H1 (cell line): ENCODE results near the gene DHPS. TPM values are rescaled to one million over a fixed set of nuclear protein-coding genes. Genes with fewer than 3 reads are reported as not detected.
A peak's percentile ranks its signal among the peaks of the same experiment; 100 is the strongest.

Experiments used
- CTCF ChIA-PET: fragments of 300-600 bp; sonication (Branson Sonifier 250); formaldehyde crosslinking; loops from one replicate; lab custom pipeline; 2021; ENCODE audit not compliant: partially characterized antibody; lab: Charles Lee
- POLR2A ChIA-PET: fragments of 300-600 bp; sonication (Branson Sonifier 250); formaldehyde crosslinking; loops from one replicate; lab custom pipeline; 2021; ENCODE audit warnings: inconsistent platforms; ENCODE audit not compliant: partially characterized antibody; lab: Charles Lee
- DNase-seq, 2 experiments: peaks; one replicate each; pipeline versions ENCODE4 v3.0.0 to v3.0.0-alpha.2; 2010 to 2022; ENCODE audit warnings: low spot score in 2 of 2, low read depth in 1 of 2, mixed read lengths in 1 of 2
- FAIRE-seq: peaks from 2 replicates; lab custom pipeline; 2011; peaks lifted over from hg19 to GRCh38; lab: Jason Lieb, UNC
- H2AFZ ChIP-seq: 2 replicates; pipeline ENCODE4 v1.8.1; 2012; ENCODE audit warnings: low read length, inconsistent platforms
- H2AK5ac ChIP-seq: 2 replicates; pipeline ENCODE4 v1.6.1; 2013; ENCODE audit warnings: low read depth, low read length
- H2BK120ac ChIP-seq: replicated peaks from 2 replicates; pipeline ENCODE3; 2013; ENCODE audit warnings: low read depth, low read length, inconsistent platforms
- H2BK12ac ChIP-seq: 2 replicates; pipeline ENCODE4 v1.6.1; 2013; ENCODE audit warnings: low read depth, low read length
- H2BK15ac ChIP-seq: 2 replicates; pipeline ENCODE4 v1.6.1; 2013; ENCODE audit warnings: low read length
- H2BK20ac ChIP-seq: 2 replicates; pipeline ENCODE4 v1.6.1; 2013; ENCODE audit warnings: low read length
- H2BK5ac ChIP-seq: 2 replicates; pipeline ENCODE4 v1.6.1; 2013; ENCODE audit warnings: low read depth, low read length
- H3K14ac ChIP-seq: 2 replicates; pipeline ENCODE4 v1.6.1; 2013; ENCODE audit warnings: inconsistent platforms; ENCODE audit not compliant: insufficient read length
- H3K18ac ChIP-seq: 2 replicates; pipeline ENCODE4 v1.6.1; 2013; ENCODE audit warnings: low read length; ENCODE audit errors: extremely low read depth
- H3K23ac ChIP-seq: 2 replicates; pipeline ENCODE4 v1.6.1; 2013; ENCODE audit warnings: inconsistent platforms; ENCODE audit not compliant: insufficient read length
- H3K23me2 ChIP-seq: 2 replicates; pipeline ENCODE4 v1.6.1; 2013; ENCODE audit warnings: low read depth, low read length
- H3K27ac ChIP-seq: 2 replicates; pipeline ENCODE4 v1.6.1; 2011; ENCODE audit warnings: low read depth, low read length, inconsistent platforms
- H3K27me3 ChIP-seq, 4 experiments: replicated peaks in 1 of 4; 1 replicate in 1 of 4; 2 replicates in 3 of 4; pipeline versions ENCODE4 v1.6.1 to v1.8.1; 2011 to 2013; ENCODE audit warnings: low read length in 3 of 4, mild to moderate bottlenecking in 3 of 4, inconsistent platforms in 2 of 4, mixed read lengths in 2 of 4, moderate library complexity in 1 of 4; ENCODE audit not compliant: control insufficient read depth in 3 of 4, insufficient read depth in 3 of 4; ENCODE audit errors: extremely low read depth in 1 of 4
- H3K36me3 ChIP-seq, 4 experiments: 2 replicates each; pipeline versions ENCODE4 v1.6.1 to v1.8.1; 2011 to 2013; ENCODE audit warnings: mild to moderate bottlenecking in 4 of 4, low read length in 3 of 4, moderate library complexity in 2 of 4, control low read depth in 1 of 4, inconsistent platforms in 1 of 4; ENCODE audit not compliant: insufficient read depth in 4 of 4, control insufficient read depth in 2 of 4
- H3K4ac ChIP-seq: replicated peaks from 2 replicates; pipeline ENCODE3; 2013; ENCODE audit warnings: low read length, low read depth, mixed read lengths, inconsistent platforms; ENCODE audit not compliant: insufficient read length
- H3K4me1 ChIP-seq, 4 experiments: replicated peaks in 1 of 4; 1 replicate in 1 of 4; 2 replicates in 3 of 4; pipeline versions ENCODE4 v1.6.1 to v1.8.1; 2011 to 2013; ENCODE audit warnings: low read length in 3 of 4, inconsistent platforms in 2 of 4, mixed read lengths in 1 of 4; ENCODE audit not compliant: insufficient read depth in 4 of 4, control insufficient read depth in 3 of 4
- H3K4me2 ChIP-seq, 2 experiments: 2 replicates each; pipeline versions ENCODE4 v1.6.1 to v1.8.1; 2011 to 2013; ENCODE audit warnings: low read depth in 2 of 2, low read length in 2 of 2, control low read depth in 1 of 2, inconsistent platforms in 1 of 2, mild to moderate bottlenecking in 1 of 2; ENCODE audit not compliant: insufficient read depth in 1 of 2
- H3K4me3 ChIP-seq, 4 experiments: fragments of 200-600, 300-600 bp in 1 of 4; sonication (generic), shearing (Covaris generic), sonication (Bioruptor Twin) in 1 of 4; 2 replicates each; pipeline versions ENCODE4 v1.5.1 to v1.8.1; 2011 to 2016; ENCODE audit warnings: low read length in 4 of 4, low read depth in 3 of 4, control low read depth in 2 of 4, inconsistent platforms in 2 of 4, mild to moderate bottlenecking in 2 of 4, mixed read lengths in 1 of 4, moderate library complexity in 1 of 4; ENCODE audit not compliant: insufficient read depth in 2 of 4; ENCODE audit errors: extremely low read depth in 1 of 4
- H3K56ac ChIP-seq: replicated peaks from 2 replicates; pipeline ENCODE3; 2013; ENCODE audit warnings: low read depth, mild to moderate bottlenecking, mixed read lengths, low read length, inconsistent platforms; ENCODE audit not compliant: insufficient read length
- H3K79me1 ChIP-seq: 2 replicates; pipeline ENCODE4 v1.6.1; 2013; ENCODE audit warnings: low read depth, low read length, control low read depth
- H3K79me2 ChIP-seq, 2 experiments: 2 replicates each; pipeline versions ENCODE4 v1.6.1 to v1.8.1; 2012 to 2013; ENCODE audit warnings: low read length in 2 of 2, mild to moderate bottlenecking in 2 of 2, inconsistent platforms in 1 of 2; ENCODE audit not compliant: insufficient read depth in 2 of 2, control insufficient read depth in 1 of 2
- H3K9ac ChIP-seq, 4 experiments: replicated peaks in 1 of 4; 1 replicate in 1 of 4; 2 replicates in 3 of 4; pipeline versions ENCODE4 v1.6.1 to v1.8.1; 2011 to 2013; ENCODE audit warnings: low read depth in 3 of 4, low read length in 3 of 4, control low read depth in 2 of 4, mild to moderate bottlenecking in 2 of 4, moderate library complexity in 2 of 4, inconsistent platforms in 1 of 4; ENCODE audit errors: extremely low read depth in 1 of 4
- H3K9me3 ChIP-seq, 2 experiments: 2 replicates each; pipeline versions ENCODE4 v1.6.1 to v1.8.1; 2012 to 2013; ENCODE audit warnings: mild to moderate bottlenecking in 2 of 2, moderate library complexity in 2 of 2, control low read depth in 1 of 2, inconsistent platforms in 1 of 2, low read depth in 1 of 2, low read length in 1 of 2, mixed read lengths in 1 of 2; ENCODE audit not compliant: insufficient read depth in 2 of 2
- H4K20me1 ChIP-seq, 2 experiments: replicated peaks in 1 of 2; 2 replicates each; pipeline versions ENCODE3 to v1.8.1; 2011 to 2013; ENCODE audit warnings: inconsistent platforms in 2 of 2, low read length in 2 of 2, mild to moderate bottlenecking in 1 of 2; ENCODE audit not compliant: insufficient read depth in 2 of 2, control insufficient read depth in 1 of 2
- H4K5ac ChIP-seq: 2 replicates; pipeline ENCODE4 v1.6.1; 2013; ENCODE audit warnings: low read length, low read depth, mixed read lengths, inconsistent platforms; ENCODE audit not compliant: insufficient read length
- H4K8ac ChIP-seq: 2 replicates; pipeline ENCODE4 v1.8.0; 2013; ENCODE audit warnings: mild to moderate bottlenecking, moderate library complexity, low read length, inconsistent platforms; ENCODE audit not compliant: insufficient read depth; ENCODE audit errors: extremely low read depth
- H4K91ac ChIP-seq: replicated peaks from 2 replicates; pipeline ENCODE3; 2013; ENCODE audit warnings: low read length, mixed read lengths, inconsistent platforms; ENCODE audit not compliant: insufficient read length
- JUN ChIP-seq: IDR thresholded peaks from 2 replicates; pipeline ENCODE4 v1.6.1; 2011; ENCODE audit warnings: low read depth, mild to moderate bottlenecking, improper control_type of control experiment, low read length
- WGBS, 2 experiments: shearing (Covaris generic) in 1 of 2; methylation state at CpG; one replicate each; pipeline versions ENCODE4 v1.1.6 to v1.1.7; 2013 to 2015; ENCODE audit warnings: low lambda C conversion rate in 2 of 2, mixed read lengths in 2 of 2, inconsistent platforms in 1 of 2, low coverage in 1 of 2, missing lambda C conversion rate in 1 of 2; ENCODE audit not compliant: insufficient replicate concordance in 2 of 2, insufficient coverage in 1 of 2, insufficient read length in 1 of 2; ENCODE audit errors: extremely low coverage in 1 of 2, missing lambda C conversion rate in 1 of 2; 5-methylcytosine and 5-hydroxymethylcytosine counted together
- polyA plus RNA-seq, 7 experiments: library from polyadenylated mRNA; depleted of rRNA in 3 of 7; stranded (reverse) in 5 of 7; unstranded in 2 of 7; fragments of >200 nt in 5 of 7; fragments of 200-250 nt in 2 of 7; gene quantifications; 1 replicate in 5 of 7; 2 replicates in 1 of 7; 4 replicates in 1 of 7; pipeline versions ENCODE4 v1.2.1 to v1.2.3, GENCODE V29; 2011 to 2013; ENCODE audit warnings: missing spikeins in 2 of 7, mixed read lengths in 2 of 7
- total RNA-seq: library from RNA; stranded (reverse); fragmentation: NEBNext Ultra II Directional; extraction: Animal tissue kit (Norgen Biotek cat#: 25700); gene quantifications from 2 replicates; pipeline ENCODE4 v1.2.1, GENCODE V29; 2021

The DHPS gene
- total and polyA plus RNA-seq, 2 of the 8 experiments (the other 6 are each of a cell fraction or from before 2014, with no cell fraction given): 86.6 to 99.6 TPM

- Histone ChIP-seq H2BK12ac (no peak overlapping the region), H2BK15ac (no peak overlapping the region), H3K79me1 (no peaks in the 10 kb centered on the region), H3K27ac (no peak overlapping the region), H3K27me3 (no peaks in the 10 kb centered on the region), H2BK5ac (no peak overlapping the region), H3K4me3 (0 out of 8 replicates have a peak overlapping the region, but pooled peaks of 1 of the 4 experiments have one; percentile 17), H3K79me2 (no peaks in the 10 kb centered on the region), H3K9me3 (peaks cover 34 to 39% of the 10 kb centered on the region in 2 experiments), H3K4me1 (no peaks in the 10 kb centered on the region), H2BK20ac (no peak overlapping the region), H3K4me2 (no peak overlapping the region), H3K14ac (no peak overlapping the region), H3K36me3 (peaks cover 9 to 66% (median 49%) of the 10 kb centered on the region in 4 experiments), H3K4ac (no peak overlapping the region), H4K5ac (no peak overlapping the region), H2BK120ac (no peak overlapping the region), H3K56ac (no peak overlapping the region), H4K20me1 (no peaks in the 10 kb centered on the region), H2AFZ (no peak overlapping the region), H3K18ac (no peak overlapping the region)
- 92% methylated on average over 7 of the region's 7 CpGs; no CpG with 5 or more reads in 1 of the 2 experiments for WGBS, 2 experiments
- ChIA-PET CTCF (no interaction called here), POLR2A (no interaction called here)
- DNase-seq: no peak
- TF ChIP-seq JUN: no peak
- TF ChIP-seq, all 59 proteins: peak for 0
- no peak overlapping the region for H3K9ac ChIP-seq
- no peak overlapping the region for H4K8ac ChIP-seq
- H3K23ac ChIP-seq: no peak overlapping the region
- no peak overlapping the region for H4K91ac ChIP-seq
- FAIRE-seq: no peak
- no peak overlapping the region for H2AK5ac ChIP-seq
- no peaks in the 10 kb centered on the region for H3K23me2 ChIP-seq
Observed at GRCh38 chr19:12629215-12629614, 52.5 kb downstream of the DHPS start.
